Parathyroid adenoma (tissue), 2 donors: ENCODE data around the gene ABTB2.

Experiments used
- H2AFZ ChIP-seq: fragments of 300-600 bp; sonication (generic); one replicate; pipeline ENCODE4 v1.7.0; 2017; ENCODE audit warnings: antibody characterized with exemption, mild to moderate bottlenecking
- H3K27ac ChIP-seq: fragments of 300-600 bp; sonication (generic); one replicate; pipeline ENCODE4 v1.7.0; 2017
- H3K27me3 ChIP-seq: fragments of 300-600 bp; sonication (generic); one replicate; pipeline ENCODE4 v1.7.0; 2017; ENCODE audit warnings: low read length; ENCODE audit not compliant: control insufficient read depth, insufficient read depth
- H3K36me3 ChIP-seq: fragments of 300-600 bp; sonication (generic); one replicate; pipeline ENCODE4 v1.7.0; 2017; ENCODE audit warnings: low read length; ENCODE audit not compliant: control insufficient read depth, insufficient read depth
- H3K4me1 ChIP-seq: fragments of 300-600 bp; sonication (generic); one replicate; pipeline ENCODE4 v1.7.0; 2017; ENCODE audit warnings: control low read depth
- H3K4me2 ChIP-seq: fragments of 300-600 bp; sonication (generic); one replicate; pipeline ENCODE4 v1.7.0; 2017; ENCODE audit warnings: low read length
- H3K4me3 ChIP-seq: fragments of 300-600 bp; sonication (generic); one replicate; pipeline ENCODE4 v1.7.0; 2017; ENCODE audit warnings: low read depth, low read length
- H3K79me2 ChIP-seq: fragments of 300-600 bp; sonication (generic); one replicate; pipeline ENCODE4 v1.7.0; 2017; ENCODE audit warnings: control low read depth
- H3K9ac ChIP-seq: fragments of 300-600 bp; sonication (generic); one replicate; pipeline ENCODE4 v1.7.0; 2017; ENCODE audit warnings: mild to moderate bottlenecking
- H3K9me3 ChIP-seq: fragments of 300-600 bp; sonication (generic); one replicate; pipeline ENCODE4 v1.7.0; 2017; ENCODE audit warnings: low read length; ENCODE audit not compliant: control insufficient read depth
- TF ChIP-seq, protein P1 (sequence below): fragments of 300-600 bp; sonication (generic); IDR thresholded peaks from one replicate; pipeline ENCODE4 v1.7.0; 2017; ENCODE audit warnings: antibody characterized with exemption, mild to moderate bottlenecking
- donor health status: primary hyperparathyroidism.

The ABTB2 gene

DNA sequence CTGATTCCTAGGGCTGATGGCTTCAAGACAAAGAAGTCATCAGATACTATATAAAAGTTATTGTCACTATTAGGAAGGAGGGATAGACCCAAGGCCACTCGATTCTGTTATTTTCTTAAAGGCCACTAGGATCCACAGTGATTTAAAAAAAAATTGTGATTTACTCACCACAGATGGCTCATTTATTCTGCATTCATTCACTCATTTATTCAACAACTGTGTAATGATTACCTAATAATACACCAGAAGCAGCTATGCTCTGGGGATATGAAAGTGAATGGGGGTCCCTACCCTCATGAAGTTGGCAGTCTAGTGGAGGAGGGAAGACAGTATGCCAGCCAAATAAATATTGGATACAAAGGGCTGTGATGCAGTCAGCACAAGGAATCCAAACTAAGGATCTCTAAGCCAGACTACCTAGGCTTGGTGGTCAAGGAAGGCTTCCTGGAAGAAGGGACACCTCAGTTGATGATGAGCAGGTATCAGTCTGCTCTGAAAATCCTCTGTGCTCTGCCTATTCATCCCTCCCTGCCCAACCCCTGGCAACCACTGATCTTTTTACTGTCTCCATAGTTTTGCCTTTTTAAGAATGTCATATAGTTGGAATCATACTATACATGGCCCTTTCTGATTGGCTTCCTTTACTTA lies 141.9 kb downstream of the ABTB2 start:
- no peaks in the 10 kb centered on the region for H3K9me3 ChIP-seq
- no peaks in the 10 kb centered on the region for H3K36me3 ChIP-seq
- no peak overlapping the region for H3K27ac ChIP-seq
- H2AFZ ChIP-seq = no peak overlapping the region
- H3K4me3 ChIP-seq = no peak overlapping the region
- H3K27me3 ChIP-seq = no peaks in the 10 kb centered on the region
- H3K9ac ChIP-seq = no peak overlapping the region
- no peak overlapping the region for H3K4me2 ChIP-seq
- H3K79me2 ChIP-seq = no peaks in the 10 kb centered on the region
- no peaks in the 10 kb centered on the region for H3K4me1 ChIP-seq
- TF ChIP-seq, protein P1, sequence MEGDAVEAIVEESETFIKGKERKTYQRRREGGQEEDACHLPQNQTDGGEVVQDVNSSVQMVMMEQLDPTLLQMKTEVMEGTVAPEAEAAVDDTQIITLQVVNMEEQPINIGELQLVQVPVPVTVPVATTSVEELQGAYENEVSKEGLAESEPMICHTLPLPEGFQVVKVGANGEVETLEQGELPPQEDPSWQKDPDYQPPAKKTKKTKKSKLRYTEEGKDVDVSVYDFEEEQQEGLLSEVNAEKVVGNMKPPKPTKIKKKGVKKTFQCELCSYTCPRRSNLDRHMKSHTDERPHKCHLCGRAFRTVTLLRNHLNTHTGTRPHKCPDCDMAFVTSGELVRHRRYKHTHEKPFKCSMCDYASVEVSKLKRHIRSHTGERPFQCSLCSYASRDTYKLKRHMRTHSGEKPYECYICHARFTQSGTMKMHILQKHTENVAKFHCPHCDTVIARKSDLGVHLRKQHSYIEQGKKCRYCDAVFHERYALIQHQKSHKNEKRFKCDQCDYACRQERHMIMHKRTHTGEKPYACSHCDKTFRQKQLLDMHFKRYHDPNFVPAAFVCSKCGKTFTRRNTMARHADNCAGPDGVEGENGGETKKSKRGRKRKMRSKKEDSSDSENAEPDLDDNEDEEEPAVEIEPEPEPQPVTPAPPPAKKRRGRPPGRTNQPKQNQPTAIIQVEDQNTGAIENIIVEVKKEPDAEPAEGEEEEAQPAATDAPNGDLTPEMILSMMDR = no peak

- no peak overlapping the region for H3K4me2 ChIP-seq
- H3K79me2 ChIP-seq = no peaks in the 10 kb centered on the region
- no peak overlapping the region for H3K4me3 ChIP-seq
- no peaks in the 10 kb centered on the region for H3K9me3 ChIP-seq
- H3K4me1 ChIP-seq = no peaks in the 10 kb centered on the region
- H3K27me3 ChIP-seq = no peaks in the 10 kb centered on the region
- no peak overlapping the region for H3K27ac ChIP-seq
- no peaks in the 10 kb centered on the region for H3K36me3 ChIP-seq
- no peak overlapping the region for H2AFZ ChIP-seq
- TF ChIP-seq, protein P1 = no peak
- no peak overlapping the region for H3K9ac ChIP-seq
Observed at GRCh38 chr11:34214961-34215805, 142.6 kb downstream of the ABTB2 start.

GRCh38 chr11:34213366-34213765 lies 144.4 kb downstream of the ABTB2 start:
- Histone ChIP-seq H3K27ac (no peak overlapping the region), H3K27me3 (no peaks in the 10 kb centered on the region), H2AFZ (no peak overlapping the region), H3K4me1 (no peaks in the 10 kb centered on the region), H3K36me3 (no peaks in the 10 kb centered on the region), H3K4me3 (no peak overlapping the region), H3K79me2 (no peaks in the 10 kb centered on the region), H3K9me3 (no peaks in the 10 kb centered on the region), H3K4me2 (no peak overlapping the region), H3K9ac (no peak overlapping the region)
- TF ChIP-seq, protein P1 = no peak

GRCh38 chr11:34212566-34212965 lies 145.2 kb downstream of the ABTB2 start:
- H3K4me2 ChIP-seq = no peak overlapping the region
- H3K36me3 ChIP-seq = no peaks in the 10 kb centered on the region
- no peak overlapping the region for H2AFZ ChIP-seq
- H3K4me3 ChIP-seq = no peak overlapping the region
- no peak overlapping the region for H3K27ac ChIP-seq
- no peaks in the 10 kb centered on the region for H3K27me3 ChIP-seq
- no peaks in the 10 kb centered on the region for H3K4me1 ChIP-seq
- H3K9me3 ChIP-seq = no peaks in the 10 kb centered on the region
- TF ChIP-seq, protein P1 = no peak
- no peak overlapping the region for H3K9ac ChIP-seq
- no peaks in the 10 kb centered on the region for H3K79me2 ChIP-seq
